ENCODE measurements around the gene APCDD1. TPM values are rescaled to one million over a fixed set of nuclear protein-coding genes. Genes with fewer than 3 reads are reported as not detected.
"Not testable (repeated sequence)": the region's sequence is repeated elsewhere in the genome, so short reads cannot be mapped to it uniquely, and the experiment has no call there.

APCDD1 gene
- total RNA-seq, 1 donor from 2014 or later, result 1.9 TPM

DNA sequence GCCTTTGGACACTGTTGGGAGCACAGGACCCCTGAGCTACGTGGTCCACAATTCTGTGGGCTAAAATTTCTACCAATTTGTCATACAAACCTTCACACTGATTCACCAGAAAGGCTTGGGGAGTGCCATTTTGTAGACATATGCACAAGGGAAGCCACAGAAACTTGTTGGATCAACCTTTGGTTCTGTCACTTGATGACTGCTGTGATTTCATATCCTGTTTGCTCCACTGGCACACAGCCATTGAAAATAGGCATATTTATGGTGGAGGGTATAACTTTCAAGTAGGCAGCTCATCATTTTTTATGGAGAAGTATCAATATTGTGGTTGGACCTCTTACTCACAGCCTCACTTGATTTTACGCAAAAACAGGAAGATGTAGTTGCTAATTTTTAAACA is 81.8 kb downstream of the APCDD1 start:
- Histone ChIP-seq H3K4me3 (no peak overlapping the region), H3K79me2 (ENCODE audit: low read depth) (peaks cover 52% of the 10 kb centered on the region), H3K4me1 (no peaks in the 10 kb centered on the region), H3K27me3 (no peaks in the 10 kb centered on the region), H3K36me3 (peaks cover 25% of the 10 kb centered on the region), H3K27ac (no peak overlapping the region), H3K9me3 (ENCODE audit: low read depth) (no peaks in the 10 kb centered on the region), H3K9ac (no peak overlapping the region), H3F3A (ENCODE audit: low read depth) (no peaks in the 10 kb centered on the region), H2AFZ (replicated peaks) (no peak overlapping the region), H4K20me1 (ENCODE audit: low read depth) (no peaks in the 10 kb centered on the region), H3K4me2 (no peak overlapping the region)
- H3K36me3 Mint-ChIP-seq, result peaks cover 19% of the 10 kb centered on the region
- TF ChIP-seq EZH2phosphoT487 (IDR thresholded peaks at IDR 0.05) (no peak), CTCF (IDR thresholded peaks at IDR 0.05) (no peak), EZH2 (IDR thresholded peaks at IDR 0.05) (no peak)
- H3K9me3 Mint-ChIP-seq, result no peaks in the 10 kb centered on the region
- no peak overlapping the region for H3K4me3 Mint-ChIP-seq
- no peaks in the 10 kb centered on the region for H3K4me1 Mint-ChIP-seq
- no peaks in the 10 kb centered on the region for H3K27me3 Mint-ChIP-seq (ENCODE audit: insufficient read depth, low read depth)
- no peak for DNase-seq (ENCODE audit: low spot score)
- H3K27ac Mint-ChIP-seq, result no peak overlapping the region

DNA sequence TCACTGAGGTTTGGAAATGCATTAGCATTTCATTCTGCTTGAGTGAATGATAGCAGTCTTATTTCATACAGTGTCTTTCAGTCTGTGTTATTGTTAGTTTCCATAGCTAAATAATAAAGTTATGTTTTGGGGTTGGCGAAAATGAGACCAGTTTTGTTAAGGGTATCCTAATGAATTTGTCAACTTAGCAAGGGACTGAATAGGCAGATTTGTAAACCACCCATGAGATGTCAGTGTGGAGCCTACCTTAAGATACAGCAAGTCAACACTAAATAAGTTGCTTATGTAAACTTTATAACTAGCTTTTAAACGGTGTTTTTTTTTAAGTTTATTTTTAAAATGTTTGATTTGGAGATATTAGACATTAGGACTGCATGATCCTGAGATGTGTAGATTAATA is 83.3 kb downstream of the APCDD1 start:
- Histone ChIP-seq H3K36me3 (peaks cover 20% of the 10 kb centered on the region), H3K9me3 (ENCODE audit: low read depth) (no peaks in the 10 kb centered on the region), H3K4me1 (no peaks in the 10 kb centered on the region), H3K4me2 (no peak overlapping the region), H2AFZ (replicated peaks) (no peak overlapping the region), H3K79me2 (ENCODE audit: low read depth) (peaks cover 38% of the 10 kb centered on the region), H4K20me1 (ENCODE audit: low read depth) (no peaks in the 10 kb centered on the region), H3K9ac (no peak overlapping the region), H3F3A (ENCODE audit: low read depth) (no peaks in the 10 kb centered on the region), H3K27me3 (no peaks in the 10 kb centered on the region), H3K27ac (no peak overlapping the region), H3K4me3 (no peak overlapping the region)
- H3K4me1 Mint-ChIP-seq, result no peaks in the 10 kb centered on the region
- no peak overlapping the region for H3K27ac Mint-ChIP-seq
- H3K9me3 Mint-ChIP-seq, result no peaks in the 10 kb centered on the region
- no peak overlapping the region for H3K4me3 Mint-ChIP-seq
- peaks cover 19% of the 10 kb centered on the region for H3K36me3 Mint-ChIP-seq
- no peak for TF ChIP-seq EZH2phosphoT487 (IDR thresholded peaks at IDR 0.05)
- no peak for TF ChIP-seq EZH2 (IDR thresholded peaks at IDR 0.05)
- TF ChIP-seq CTCF (IDR thresholded peaks at IDR 0.05), result no peak
- H3K27me3 Mint-ChIP-seq (ENCODE audit: insufficient read depth, low read depth), result no peaks in the 10 kb centered on the region
- DNase-seq (ENCODE audit: low spot score), result no peak

- not testable (repeated sequence) for H3K4me1 Mint-ChIP-seq; DNase-seq (ENCODE audit: low spot score); H3K27ac ChIP-seq; H3K9ac ChIP-seq; H3K9me3 Mint-ChIP-seq; H3F3A ChIP-seq (ENCODE audit: low read depth); H3K9me3 ChIP-seq (ENCODE audit: low read depth); H3K4me1 ChIP-seq; H3K4me2 ChIP-seq; H3K27me3 Mint-ChIP-seq (ENCODE audit: insufficient read depth, low read depth); H3K27ac Mint-ChIP-seq; H3K4me3 ChIP-seq; H3K27me3 ChIP-seq; H4K20me1 ChIP-seq (ENCODE audit: low read depth); H2AFZ ChIP-seq (replicated peaks); H3K4me3 Mint-ChIP-seq
- Histone ChIP-seq H3K79me2 (ENCODE audit: low read depth) (peaks cover 25% of the 10 kb centered on the region), H3K36me3 (peaks cover 20% of the 10 kb centered on the region)
- peaks cover 16% of the 10 kb centered on the region for H3K36me3 Mint-ChIP-seq
These were observed 84.7 kb downstream of the APCDD1 start for GRCh38 chr18:10539124-10539523.

Other genes with a start within 250 kb of the APCDD1 start
- gene NAPG, start 71.4 kb downstream of the APCDD1 start, total RNA-seq (ENCODE audit: low replicate concordance), result 30.1 and 56.6 TPM in 2 replicates

All from neural progenitor cell (in vitro differentiated cells).